HEK293 (cell line): ENCODE data around the gene TALDO1.

Experiments used
- MZF1 ChIP-seq: fragments of 450-650 bp; formaldehyde crosslinking; IDR thresholded peaks from 2 replicates; pipeline ENCODE4 v1.5.1; 2017; ENCODE audit warnings: missing biosample characterization, missing genetic modification characterization, borderline replicate concordance
- ZFP3 ChIP-seq: fragments of 450-650 bp; formaldehyde crosslinking; IDR thresholded peaks from 2 replicates; pipeline ENCODE4 v1.5.1; 2016; ENCODE audit warnings: low read depth, missing biosample characterization, missing genetic modification characterization
- ZFP41 ChIP-seq: fragments of 450-650 bp; formaldehyde crosslinking; IDR thresholded peaks from 2 replicates; pipeline ENCODE4 v1.5.1; 2016; ENCODE audit warnings: missing biosample characterization, missing genetic modification characterization, borderline replicate concordance
- ZNF24 ChIP-seq: fragments of 450-650 bp; formaldehyde crosslinking; IDR thresholded peaks from 2 replicates; pipeline ENCODE4 v1.5.1; 2016; ENCODE audit warnings: missing biosample characterization, missing genetic modification characterization
- ZNF629 ChIP-seq: fragments of 450-650 bp; formaldehyde crosslinking; IDR thresholded peaks from 2 replicates; pipeline ENCODE4 v1.5.1; 2017; ENCODE audit warnings: missing biosample characterization, missing genetic modification characterization
- TF ChIP-seq, protein P1 (sequence below): fragments of 450-650 bp; formaldehyde crosslinking; IDR thresholded peaks from 2 replicates; pipeline ENCODE4 v1.5.1; 2016; ENCODE audit warnings: missing biosample characterization, missing genetic modification characterization

DNA sequence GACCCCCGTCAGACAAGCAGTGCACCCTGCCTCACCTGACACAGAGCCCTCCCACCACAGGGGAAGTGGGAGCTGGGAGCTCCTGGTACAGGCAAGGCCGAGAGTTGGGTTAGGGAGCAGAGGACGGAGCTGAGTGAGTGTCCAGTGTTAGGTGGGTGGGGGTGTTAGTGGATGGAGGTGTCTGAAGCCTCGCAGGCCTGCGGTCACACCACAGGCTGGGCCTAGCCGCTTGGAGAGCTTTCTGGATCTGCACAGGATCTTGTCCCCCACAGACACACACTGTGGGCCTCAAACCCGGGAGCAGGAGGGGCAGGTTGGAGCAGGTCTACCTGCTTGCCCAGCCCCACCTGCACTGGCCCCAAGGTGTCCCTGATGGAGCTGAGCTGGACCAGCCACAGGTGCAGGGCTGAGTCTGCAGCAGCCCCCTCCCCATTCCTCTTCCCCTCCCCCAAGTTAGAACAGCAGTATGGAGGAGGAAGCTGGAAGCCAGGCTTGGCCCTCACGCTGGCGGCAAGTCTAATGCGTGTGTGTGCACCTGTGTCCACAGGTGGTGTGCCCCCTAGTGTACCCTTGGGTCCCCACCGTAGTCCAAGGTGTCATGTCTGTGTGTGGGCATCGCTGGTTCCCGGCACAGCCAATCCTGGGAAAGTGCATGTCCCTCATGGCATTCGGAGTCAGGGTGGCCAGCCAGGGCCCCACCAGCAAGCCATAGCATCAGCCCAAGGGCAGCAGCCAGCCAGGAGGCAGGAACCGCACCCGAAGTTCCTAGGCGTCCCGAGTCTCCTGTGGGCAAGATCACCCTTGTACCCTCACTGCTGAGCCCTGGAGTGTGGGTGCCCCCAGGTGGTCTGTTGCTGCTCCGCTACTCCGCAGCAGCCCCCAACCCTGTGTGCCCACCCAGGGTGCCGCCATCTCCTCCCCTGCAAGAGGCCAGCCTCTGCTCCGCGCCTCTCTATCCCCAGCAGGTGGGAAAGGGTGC lies 32.0 kb downstream of the TALDO1 start:
- TF ChIP-seq, protein P1, sequence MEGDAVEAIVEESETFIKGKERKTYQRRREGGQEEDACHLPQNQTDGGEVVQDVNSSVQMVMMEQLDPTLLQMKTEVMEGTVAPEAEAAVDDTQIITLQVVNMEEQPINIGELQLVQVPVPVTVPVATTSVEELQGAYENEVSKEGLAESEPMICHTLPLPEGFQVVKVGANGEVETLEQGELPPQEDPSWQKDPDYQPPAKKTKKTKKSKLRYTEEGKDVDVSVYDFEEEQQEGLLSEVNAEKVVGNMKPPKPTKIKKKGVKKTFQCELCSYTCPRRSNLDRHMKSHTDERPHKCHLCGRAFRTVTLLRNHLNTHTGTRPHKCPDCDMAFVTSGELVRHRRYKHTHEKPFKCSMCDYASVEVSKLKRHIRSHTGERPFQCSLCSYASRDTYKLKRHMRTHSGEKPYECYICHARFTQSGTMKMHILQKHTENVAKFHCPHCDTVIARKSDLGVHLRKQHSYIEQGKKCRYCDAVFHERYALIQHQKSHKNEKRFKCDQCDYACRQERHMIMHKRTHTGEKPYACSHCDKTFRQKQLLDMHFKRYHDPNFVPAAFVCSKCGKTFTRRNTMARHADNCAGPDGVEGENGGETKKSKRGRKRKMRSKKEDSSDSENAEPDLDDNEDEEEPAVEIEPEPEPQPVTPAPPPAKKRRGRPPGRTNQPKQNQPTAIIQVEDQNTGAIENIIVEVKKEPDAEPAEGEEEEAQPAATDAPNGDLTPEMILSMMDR (tag by site-specific recombination): no peak
- TF ChIP-seq MZF1 (tag by site-specific recombination) (no peak), ZFP3 (no peak), ZFP41 (tag by site-specific recombination) (no peak), ZNF24 (no peak), ZNF629 (no peak)
